ENCODE measurements around the gene TMEM235.

The TMEM235 gene

GRCh38 chr17:78230996-78231935 is at the start of gene TMEM235:
Gene TMEM235 (plus strand): TSS chr17:78231631. CDS start chr17:78232024, 393 bp downstream.
- DNase-seq, result no peak

GRCh38 chr17:78182504-78182903 is 48.9 kb upstream of the TMEM235 start:
- no peak for DNase-seq

- no peak for DNase-seq
These were observed 47.5 kb upstream of the TMEM235 start for GRCh38 chr17:78183916-78184315.

GRCh38 chr17:78184351-78184750 is 47.1 kb upstream of the TMEM235 start:
- DNase-seq, result no peak

- no peak for DNase-seq
These were observed 46.6 kb upstream of the TMEM235 start for GRCh38 chr17:78184868-78185267.

GRCh38 chr17:78185981-78186691 is 45.3 kb upstream of the TMEM235 start:
- no peak for DNase-seq

- peak; percentile 90 for DNase-seq
These were observed 44.5 kb upstream of the TMEM235 start, which contains the start of the genes AFMID and TK1 for GRCh38 chr17:78186692-78187595. Gene AFMID (plus strand): TSS chr17:78187362. CDS start chr17:78187371, 9 bp downstream. Gene TK1 (minus strand): TSS chr17:78187052. CDS start chr17:78186994, 58 bp downstream.

- DNase-seq, result no peak
These were observed 34.7 kb upstream of the TMEM235 start for GRCh38 chr17:78196716-78197115.

- DNase-seq, result no peak
These were observed 34.1 kb upstream of the TMEM235 start for GRCh38 chr17:78197147-78197832.

- DNase-seq, result no peak
These were observed 31.0 kb upstream of the TMEM235 start for GRCh38 chr17:78200451-78200850.

GRCh38 chr17:78202666-78203065 is 28.8 kb upstream of the TMEM235 start:
- DNase-seq, result no peak

GRCh38 chr17:78204387-78205123 is 26.9 kb upstream of the TMEM235 start:
- no peak for DNase-seq

GRCh38 chr17:78205124-78205775 is 26.2 kb upstream of the TMEM235 start:
- DNase-seq, result no peak

GRCh38 chr17:78206298-78206697 is 25.1 kb upstream of the TMEM235 start:
- no peak for DNase-seq

GRCh38 chr17:78208486-78208885 is 22.9 kb upstream of the TMEM235 start:
- DNase-seq, result no peak

GRCh38 chr17:78210111-78210510 is 21.3 kb upstream of the TMEM235 start:
- DNase-seq, result no peak

GRCh38 chr17:78211032-78211431 is 20.4 kb upstream of the TMEM235 start:
- no peak for DNase-seq

GRCh38 chr17:78214016-78214705 is 17.3 kb upstream of the TMEM235 start, which contains the start of gene BIRC5:
Gene BIRC5 (plus strand): TSS chr17:78214253. CDS start chr17:78214317, 64 bp downstream.
- peak; percentile 86 for DNase-seq

- DNase-seq, result no peak
These were observed 16.7 kb upstream of the TMEM235 start for GRCh38 chr17:78214706-78215061.

Measured in CD4-positive, alpha-beta T cell treated with Interleukin-15 for 1 hour (primary cell).